ENCODE results near the gene CD33. TPM values are rescaled to one million over a fixed set of nuclear protein-coding genes. Genes with fewer than 3 reads are reported as not detected.
"Not testable (repeated sequence)": the region's sequence is repeated elsewhere in the genome, so short reads cannot be mapped to it uniquely, and the experiment has no call there.

The CD33 gene
- total RNA-seq, 6 experiments from 2014 or later: not detected

- no peaks in the 10 kb centered on the region for H3K4me1 Mint-ChIP-seq (ENCODE audit: low read depth)
- peaks cover 3% of the 10 kb centered on the region; the same call in 1 of the 2 replicates for H3K36me3 Mint-ChIP-seq (ENCODE audit: low read depth)
- no peak overlapping the region for H3K27ac Mint-ChIP-seq
- no peak for DNase-seq
- no peak for TF ChIP-seq CTCF (IDR thresholded peaks at IDR 0.05)
- no peak overlapping the region for H3K4me3 Mint-ChIP-seq
- peaks cover 26% of the 10 kb centered on the region for H3K9me3 Mint-ChIP-seq
- H3K27me3 Mint-ChIP-seq (ENCODE audit: insufficient read depth): peaks cover 3% of the 10 kb centered on the region; the same call in 1 of the 2 replicates
Measured at GRCh38 chr19:51207747-51208146, 17.1 kb upstream of the CD33 start.

DNA sequence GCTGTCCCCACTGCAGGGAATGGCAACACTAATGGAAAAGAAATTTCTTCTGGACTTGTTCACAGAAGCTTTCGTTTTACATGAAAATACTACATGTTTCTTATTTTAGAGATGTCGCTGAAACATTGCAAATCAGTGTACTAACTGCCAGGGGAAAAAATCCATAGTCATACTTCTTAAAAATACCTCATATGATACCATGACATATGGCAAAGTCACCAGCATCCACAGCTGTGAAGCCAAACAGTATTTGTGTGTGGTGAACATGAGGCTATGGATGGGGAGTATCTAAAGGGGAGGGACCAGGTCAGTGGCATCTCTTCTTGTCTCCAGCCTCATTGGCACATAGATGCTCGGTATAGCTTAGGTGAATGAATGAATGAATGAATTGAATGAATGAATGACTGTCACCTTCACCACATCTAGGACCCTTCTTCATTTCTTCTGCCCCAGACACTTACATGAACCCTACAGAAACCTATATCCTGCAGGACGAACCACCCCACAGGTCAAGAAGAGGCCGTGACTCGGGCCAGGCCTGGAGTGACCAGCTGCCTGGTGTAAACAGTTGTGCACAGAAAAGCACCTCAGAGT lies 14.6 kb upstream of the CD33 start:
- peaks cover 5% of the 10 kb centered on the region; the same call in 1 of the 2 replicates for H3K36me3 Mint-ChIP-seq (ENCODE audit: low read depth)
- H3K4me1 Mint-ChIP-seq (ENCODE audit: low read depth): no peaks in the 10 kb centered on the region
- H3K27ac Mint-ChIP-seq: no peak overlapping the region
- H3K9me3 Mint-ChIP-seq: peaks cover 41% of the 10 kb centered on the region
- no peak overlapping the region for H3K4me3 Mint-ChIP-seq
- no peak for TF ChIP-seq CTCF (IDR thresholded peaks at IDR 0.05)
- no peak for DNase-seq
- H3K27me3 Mint-ChIP-seq (ENCODE audit: insufficient read depth): peaks cover 3% of the 10 kb centered on the region; the same call in 1 of the 2 replicates

DNA sequence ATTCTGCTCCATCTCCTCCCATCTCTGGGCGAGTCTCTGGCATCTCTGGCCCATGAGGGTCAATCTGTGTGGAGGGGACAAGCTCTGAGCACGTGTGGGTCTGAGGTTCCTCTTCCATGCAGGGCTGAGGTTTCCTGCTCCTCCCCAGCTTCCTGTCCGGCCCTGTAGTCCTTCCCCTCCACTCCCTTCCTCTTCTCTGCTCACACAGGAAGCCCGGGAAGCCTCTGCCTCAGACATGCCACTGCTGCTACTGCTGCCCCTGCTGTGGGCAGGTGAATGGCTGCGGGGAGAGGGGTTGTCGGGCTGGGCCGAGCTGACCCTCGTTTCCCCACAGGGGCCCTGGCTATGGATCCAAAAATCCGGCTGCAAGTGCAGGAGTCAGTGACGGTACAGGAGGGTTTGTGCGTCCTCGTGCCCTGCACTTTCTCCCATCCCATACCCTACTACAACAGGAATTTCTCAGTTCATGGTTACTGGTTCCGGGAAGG lies 14.0 kb upstream of the CD33 start:
- not testable (repeated sequence) for H3K27me3 Mint-ChIP-seq (ENCODE audit: insufficient read depth); H3K27ac Mint-ChIP-seq; H3K4me3 Mint-ChIP-seq; H3K4me1 Mint-ChIP-seq (ENCODE audit: low read depth); H3K36me3 Mint-ChIP-seq (ENCODE audit: low read depth); DNase-seq
- peaks cover 41% of the 10 kb centered on the region for H3K9me3 Mint-ChIP-seq

GRCh38 chr19:51211833-51212232 lies 13.0 kb upstream of the CD33 start:
- TF ChIP-seq CTCF (IDR thresholded peaks at IDR 0.05): no peak
- Mint-ChIP-seq H3K27me3 (ENCODE audit: insufficient read depth) (peaks cover 3% of the 10 kb centered on the region; the same call in 1 of the 2 replicates), H3K4me1 (ENCODE audit: low read depth) (no peaks in the 10 kb centered on the region), H3K4me3 (no peak overlapping the region), H3K9me3 (peaks cover 50% of the 10 kb centered on the region), H3K27ac (no peak overlapping the region), H3K36me3 (ENCODE audit: low read depth) (peaks cover 9% of the 10 kb centered on the region)
- no peak for DNase-seq

DNA sequence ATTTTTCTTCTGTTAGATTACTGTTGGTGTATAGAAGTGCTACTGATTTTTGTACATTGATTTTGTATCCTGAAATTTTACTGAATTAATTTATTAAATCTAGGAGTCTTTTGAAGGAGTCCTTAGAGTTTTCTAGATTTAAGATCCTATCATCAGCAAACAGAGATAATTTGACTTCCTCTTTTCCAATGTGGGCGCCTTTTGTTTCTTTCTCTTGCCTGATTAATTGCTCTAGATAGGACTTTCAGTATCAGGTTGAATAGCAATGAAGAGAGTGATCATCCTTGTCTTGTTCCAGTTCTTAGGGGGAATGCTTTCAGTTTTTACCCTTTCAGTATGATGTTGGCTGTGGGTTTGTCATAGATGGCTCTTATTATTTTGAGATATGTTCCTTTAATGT lies 5.6 kb upstream of the CD33 start:
- no peaks in the 10 kb centered on the region for H3K4me1 Mint-ChIP-seq (ENCODE audit: low read depth)
- no peak for TF ChIP-seq CTCF (IDR thresholded peaks at IDR 0.05)
- H3K36me3 Mint-ChIP-seq (ENCODE audit: low read depth): peaks cover 4% of the 10 kb centered on the region; the same call in 1 of the 2 replicates
- no peak for DNase-seq
- no peak overlapping the region for H3K4me3 Mint-ChIP-seq
- H3K9me3 Mint-ChIP-seq: peaks cover 63% of the 10 kb centered on the region
- no peak overlapping the region for H3K27ac Mint-ChIP-seq
- peaks cover 3% of the 10 kb centered on the region; the same call in 1 of the 2 replicates for H3K27me3 Mint-ChIP-seq (ENCODE audit: insufficient read depth)

- Mint-ChIP-seq H3K27me3 (ENCODE audit: insufficient read depth) (peaks cover 3% of the 10 kb centered on the region; the same call in 1 of the 2 replicates), H3K4me3 (no peak overlapping the region), H3K27ac (no peak overlapping the region), H3K4me1 (ENCODE audit: low read depth) (no peaks in the 10 kb centered on the region), H3K9me3 (peaks cover 59% of the 10 kb centered on the region), H3K36me3 (ENCODE audit: low read depth) (peaks cover 4% of the 10 kb centered on the region; the same call in 1 of the 2 replicates)
- no peak for DNase-seq
- no peak for TF ChIP-seq CTCF (IDR thresholded peaks at IDR 0.05)
Measured at GRCh38 chr19:51219971-51220370, 4.9 kb upstream of the CD33 start.

Data from HFFc6 (cell line).